ENCODE results near the gene DCAF5.

Gene DCAF5

GRCh38 chr14:69001375-69001774 lies 151.5 kb downstream of the DCAF5 start:
- DNase-seq = no peak
